CD4-positive, alpha-beta T cell treated with Interleukin-21 for 1 hour (primary cell): ENCODE measurements around the gene TBX6.
"Not testable (repeated sequence)": the region's sequence is repeated elsewhere in the genome, so short reads cannot be mapped to it uniquely, and the experiment has no call there.

Experiments used
- DNase-seq: peaks from one replicate; pipeline ENCODE4 v3.0.0-alpha.2; 2020

The TBX6 gene

DNA sequence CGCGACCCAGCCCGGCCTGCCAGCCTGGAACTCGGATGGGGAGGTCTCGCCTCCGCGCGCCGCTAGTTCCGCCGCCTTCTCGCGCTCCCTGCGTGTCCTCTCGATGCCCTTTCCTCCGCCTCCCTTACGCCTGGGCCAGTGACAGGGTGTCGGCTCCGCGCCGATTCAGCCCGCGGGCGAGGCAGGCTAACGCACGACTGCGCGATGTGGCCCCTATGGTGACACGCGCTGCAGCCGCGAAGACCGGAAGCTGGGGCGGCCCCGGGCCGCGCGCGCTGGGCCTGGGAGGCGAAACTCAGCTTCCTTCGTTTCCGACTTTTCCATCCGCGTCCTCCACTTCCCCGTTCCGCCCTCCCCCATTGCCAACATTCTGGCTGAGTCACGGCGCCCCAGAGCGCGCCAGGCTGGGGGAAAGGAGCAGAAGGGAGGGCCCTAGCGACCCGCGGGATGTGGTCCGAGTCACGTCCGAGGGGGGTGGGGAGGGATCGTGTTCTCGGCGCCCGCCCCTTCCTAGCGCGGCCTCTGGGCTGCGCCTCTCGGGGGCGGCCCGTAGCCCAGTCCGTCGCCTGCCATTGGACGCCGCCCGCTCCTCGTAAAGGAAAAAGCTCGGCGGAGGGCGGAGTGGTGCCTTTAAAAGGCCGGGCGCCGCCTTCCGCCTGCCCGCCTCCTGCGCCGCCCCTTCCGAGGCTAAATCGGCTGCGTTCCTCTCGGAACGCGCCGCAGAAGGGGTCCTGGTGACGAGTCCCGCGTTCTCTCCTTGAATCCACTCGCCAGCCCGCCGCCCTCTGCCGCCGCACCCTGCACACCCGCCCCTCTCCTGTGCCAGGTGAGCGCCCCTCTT is 26.4 kb downstream of the TBX6 start, which contains the start of gene ALDOA:
Gene ALDOA (plus strand): TSS at position 659 of the 841 bp plus-strand sequence. CDS start 1,138 bp downstream, outside the sequence.
- DNase-seq = peak; percentile 95

DNA sequence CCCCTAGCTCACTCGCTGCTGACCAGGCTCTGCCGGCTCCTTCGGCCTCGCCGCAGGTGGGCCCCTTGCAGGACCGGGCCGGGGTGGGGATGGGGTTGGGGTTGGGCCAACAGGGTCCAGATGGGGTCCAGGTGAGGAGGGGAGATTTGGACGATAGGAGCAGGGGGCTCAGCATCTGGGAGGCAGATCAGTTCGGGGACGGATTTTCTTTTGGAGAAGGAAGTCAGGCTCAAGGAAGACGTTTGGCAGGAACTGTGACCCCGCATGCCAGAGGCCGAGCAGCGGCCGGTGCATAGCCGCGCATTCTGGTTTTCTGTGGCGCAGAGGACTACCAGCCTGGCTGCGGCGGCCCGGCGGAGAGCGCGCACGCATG is 27.0 kb downstream of the TBX6 start:
- no peak for DNase-seq

GRCh38 chr16:30063893-30064728 is 27.6 kb downstream of the TBX6 start:
- peak; percentile 78 for DNase-seq

GRCh38 chr16:30063278-30063892 is 28.3 kb downstream of the TBX6 start:
- DNase-seq = no peak

DNA sequence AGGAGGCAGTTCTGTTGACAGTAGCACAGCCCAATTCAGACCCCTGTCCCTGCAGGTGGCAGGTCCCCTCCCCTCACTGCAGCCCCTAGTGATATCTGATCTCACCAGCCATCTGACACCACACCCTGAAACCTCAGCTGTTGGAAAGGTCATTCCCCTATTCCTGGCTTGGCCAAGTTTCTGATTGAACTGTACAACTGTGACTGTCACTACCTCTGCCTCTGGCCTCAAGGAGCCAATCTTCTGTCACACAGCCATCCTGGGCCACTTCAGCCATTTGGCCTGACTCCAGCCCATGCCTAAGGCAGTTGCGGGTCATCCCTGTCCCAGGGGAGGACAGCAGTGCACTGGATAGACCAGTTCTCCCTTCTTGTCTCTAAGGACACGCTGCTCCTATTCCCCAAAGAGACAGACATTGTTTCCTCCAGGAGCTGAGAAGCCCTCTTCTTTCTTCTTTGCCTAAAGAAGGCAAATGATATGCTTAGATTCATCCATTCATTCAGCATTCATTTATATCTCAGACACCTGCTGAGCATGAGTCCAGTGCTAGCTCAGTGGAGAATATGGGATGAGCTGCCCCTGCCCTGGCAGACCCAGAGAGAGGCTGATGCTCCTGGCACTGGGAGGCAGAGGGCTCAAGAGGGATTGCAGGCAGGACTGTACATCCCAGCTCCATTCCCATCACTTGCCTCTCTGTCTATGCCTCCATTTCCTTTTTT is 30.7 kb downstream of the TBX6 start:
- DNase-seq = no peak

- DNase-seq = no peak
These were observed 31.4 kb downstream of the TBX6 start for GRCh38 chr16:30060346-30060745.

DNA sequence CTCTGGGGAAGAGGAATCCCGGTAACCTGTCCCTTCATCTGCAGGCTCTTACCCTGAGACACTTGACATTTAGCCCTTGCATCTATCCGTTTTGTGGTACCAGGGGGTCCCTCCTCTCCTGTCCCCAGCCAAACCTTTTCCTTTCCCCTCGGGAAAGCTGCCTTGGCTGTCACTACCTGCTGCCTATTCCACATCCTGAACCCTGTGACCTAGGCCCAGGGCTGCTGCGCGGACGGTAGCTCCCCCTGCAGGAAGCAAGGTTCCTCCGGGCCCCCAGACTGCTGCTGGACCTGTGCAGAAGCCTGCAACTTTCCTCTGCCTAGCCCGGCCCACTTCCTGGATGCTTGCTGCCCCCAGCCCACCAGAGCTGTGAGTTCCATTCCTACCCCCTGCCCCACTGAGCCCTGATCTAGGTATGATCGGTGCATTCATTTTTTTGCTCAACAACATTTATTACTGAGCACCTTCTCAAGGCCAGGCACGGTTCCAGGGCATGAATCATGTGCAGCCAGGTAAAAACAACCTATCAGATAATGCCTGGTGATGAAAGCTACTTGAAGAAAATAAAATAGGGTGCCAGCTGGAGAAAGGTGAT is 36.7 kb downstream of the TBX6 start:
- peak; percentile 56 for DNase-seq

- DNase-seq = no peak
These were observed 37.3 kb downstream of the TBX6 start for GRCh38 chr16:30054451-30054850.

DNA sequence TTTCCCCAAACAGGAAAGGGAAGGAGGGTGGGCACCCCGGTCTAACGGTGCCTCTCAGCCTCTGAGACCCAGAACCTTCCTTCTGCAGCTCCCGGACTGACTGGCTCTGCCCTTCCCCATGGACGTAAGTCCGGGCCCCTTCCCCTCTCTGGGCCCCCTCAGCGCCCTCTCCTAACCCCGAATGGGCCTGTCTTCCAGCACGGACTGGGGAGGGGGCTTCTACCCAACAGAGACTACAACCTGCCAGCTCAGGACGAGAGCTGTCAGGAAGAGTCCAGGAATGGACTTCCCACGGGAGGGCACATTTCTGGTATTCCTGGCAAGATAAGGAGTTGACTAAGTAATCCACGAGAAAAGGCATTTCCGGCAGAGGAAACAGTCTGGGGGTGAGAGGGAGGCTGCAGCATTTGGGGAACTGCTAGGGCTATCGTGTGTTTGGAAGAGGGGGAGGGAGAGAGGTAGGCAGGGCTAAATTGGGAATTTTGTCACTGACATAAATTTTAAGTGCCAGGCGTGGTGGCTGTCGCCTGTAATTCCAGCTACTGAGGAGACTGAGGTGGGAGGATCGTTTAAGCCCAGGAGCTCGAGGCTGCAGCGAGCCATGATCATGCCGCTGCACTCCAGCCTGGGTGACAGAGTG is 38.2 kb downstream of the TBX6 start:
- DNase-seq = no peak

- DNase-seq = peak; percentile 90
These were observed 38.9 kb downstream of the TBX6 start for GRCh38 chr16:30052671-30053372.

GRCh38 chr16:30051518-30051917 is 40.2 kb downstream of the TBX6 start:
- no peak for DNase-seq

DNA sequence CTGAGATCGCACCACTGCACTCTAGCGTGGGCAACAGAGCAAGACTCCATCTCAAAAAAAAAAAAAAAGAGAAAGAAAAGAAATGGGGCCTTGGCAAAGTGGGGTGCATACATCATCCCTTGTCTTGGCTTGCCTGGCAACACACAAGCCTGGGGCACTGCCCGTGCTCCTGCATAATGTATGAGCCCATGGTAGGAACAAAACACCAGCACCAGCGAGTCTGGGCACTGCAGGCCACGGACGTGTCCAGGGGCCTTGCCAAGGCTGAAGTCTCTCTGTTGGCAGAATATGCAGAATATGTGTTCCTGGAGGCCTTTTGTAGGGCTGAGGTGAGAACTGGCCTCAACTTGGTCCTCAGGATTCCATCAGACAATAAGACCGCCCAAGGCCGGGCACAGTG is 41.9 kb downstream of the TBX6 start:
- DNase-seq = no peak

GRCh38 chr16:30046588-30046987 is 45.1 kb downstream of the TBX6 start:
- DNase-seq = no peak

DNA sequence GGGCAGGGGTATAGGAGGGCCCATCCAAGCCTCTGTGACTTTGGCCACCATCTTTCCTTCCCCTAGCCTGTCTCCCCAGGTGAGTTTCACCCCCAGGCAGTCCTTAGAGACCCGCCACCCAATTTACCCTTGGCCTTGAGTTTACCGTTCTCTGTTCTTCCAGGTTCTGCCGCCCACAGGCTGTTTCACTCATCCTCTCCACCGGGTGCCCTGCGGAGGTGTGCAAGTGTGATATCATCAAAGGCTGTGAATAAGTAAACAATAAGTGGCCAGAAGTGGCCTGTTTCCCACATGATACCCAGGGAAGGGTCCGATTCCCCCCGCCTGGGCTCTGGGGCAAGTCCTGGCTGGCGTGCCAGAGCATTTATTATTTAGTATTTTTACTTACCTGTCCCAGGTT is 45.5 kb downstream of the TBX6 start:
- no peak for DNase-seq

DNA sequence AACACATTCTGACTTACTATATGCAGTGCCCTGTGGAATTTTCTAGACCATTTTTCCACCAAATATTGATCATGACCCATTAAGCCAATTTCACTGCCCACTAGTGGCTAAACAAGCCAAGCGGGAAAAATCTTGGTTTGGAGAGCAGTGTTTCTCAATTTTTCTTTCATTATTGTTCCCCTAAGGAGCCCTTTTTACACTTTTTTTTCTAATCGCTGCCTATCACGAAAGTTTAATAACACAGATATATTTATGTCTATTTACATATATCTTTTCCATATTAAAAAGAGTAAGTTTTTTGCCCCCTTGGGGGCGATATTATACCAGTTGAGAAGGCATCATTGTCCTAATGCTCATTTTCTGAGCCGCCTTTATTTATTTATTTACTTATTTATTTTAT is 49.9 kb downstream of the TBX6 start:
- peak; percentile 57 for DNase-seq

DNA sequence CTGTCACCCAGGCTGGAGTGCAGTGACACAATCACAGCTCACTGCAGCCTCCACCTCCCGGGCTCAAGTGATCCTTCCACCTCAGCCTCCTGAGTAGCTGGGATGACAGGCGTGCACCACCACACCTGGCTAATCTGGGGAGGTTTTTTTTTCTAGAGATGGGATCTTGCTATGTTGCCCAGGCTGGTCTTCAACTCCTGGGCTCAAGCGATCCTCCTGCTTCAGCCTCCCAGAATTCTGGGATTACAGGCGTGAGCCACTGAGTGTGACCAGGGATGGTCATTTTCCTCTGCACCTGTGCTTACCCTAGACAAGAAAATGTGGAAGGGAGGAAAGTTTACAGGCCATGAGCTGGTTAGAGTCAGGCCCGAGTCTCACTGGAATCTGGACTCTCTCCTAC is 51.0 kb downstream of the TBX6 start:
- not testable (repeated sequence) for DNase-seq

GRCh38 chr16:30040221-30040620 is 51.5 kb downstream of the TBX6 start:
- no peak for DNase-seq
